ENCODE results near the gene CACNA1E.

The CACNA1E gene

GRCh38 chr1:181623850-181624249 lies 140.5 kb downstream of the CACNA1E start:
- in situ Hi-C loops (cut with MboI; ENCODE audit: low sequenced_read_pairs), result no loop called here

DNA sequence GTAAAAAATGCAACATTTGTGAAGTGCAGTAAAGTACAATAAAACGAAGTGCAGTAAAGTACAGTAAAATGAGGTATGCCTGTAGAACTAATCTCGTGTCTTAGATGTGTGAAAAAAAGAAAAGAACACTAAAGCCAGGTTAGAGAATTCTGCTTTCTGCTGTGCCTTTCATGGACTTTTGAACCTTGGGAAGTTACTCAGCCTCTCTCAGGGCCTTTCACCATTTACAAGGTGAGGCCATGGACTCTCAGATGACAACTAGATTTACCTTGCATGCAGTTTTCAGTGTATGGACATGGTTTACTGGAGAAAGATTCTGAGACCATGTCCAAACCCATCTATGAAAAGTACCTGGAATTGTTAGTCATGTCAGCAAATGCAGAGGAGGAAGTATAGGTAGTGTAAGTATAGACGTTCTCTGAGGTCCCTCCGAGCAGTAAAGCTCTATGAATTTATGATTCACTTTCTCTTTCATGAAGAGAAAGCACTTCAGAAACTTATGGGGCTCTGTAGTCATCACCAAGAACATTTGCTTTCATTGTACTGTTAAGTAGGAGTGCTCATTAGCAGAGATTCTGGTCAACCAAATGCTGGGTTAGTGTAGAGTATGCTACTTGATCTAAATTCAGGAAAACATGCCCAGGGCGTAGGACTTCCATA lies 143.1 kb downstream of the CACNA1E start:
- in situ Hi-C loops (cut with MboI; ENCODE audit: low sequenced_read_pairs), result no loop called here

DNA sequence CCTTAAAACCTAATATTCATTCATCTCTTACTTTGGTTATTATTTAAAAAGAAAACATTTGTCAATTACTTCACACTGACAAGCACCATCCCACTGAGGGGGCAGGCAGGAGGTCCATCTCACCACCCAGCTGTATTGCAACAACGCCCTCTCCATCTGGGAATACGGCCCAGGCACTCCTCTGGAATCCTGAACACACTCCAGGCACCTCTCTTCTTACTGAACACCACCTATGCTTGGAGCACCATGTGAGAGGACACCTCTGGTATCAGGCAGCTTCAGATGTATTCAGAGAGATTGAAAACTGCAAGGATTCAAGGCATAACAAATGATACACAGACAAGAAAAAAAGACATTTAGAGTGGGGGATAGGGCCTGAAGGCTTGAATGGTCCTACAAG lies 147.1 kb downstream of the CACNA1E start:
- in situ Hi-C loops (cut with MboI; ENCODE audit: low sequenced_read_pairs), result no loop called here

DNA sequence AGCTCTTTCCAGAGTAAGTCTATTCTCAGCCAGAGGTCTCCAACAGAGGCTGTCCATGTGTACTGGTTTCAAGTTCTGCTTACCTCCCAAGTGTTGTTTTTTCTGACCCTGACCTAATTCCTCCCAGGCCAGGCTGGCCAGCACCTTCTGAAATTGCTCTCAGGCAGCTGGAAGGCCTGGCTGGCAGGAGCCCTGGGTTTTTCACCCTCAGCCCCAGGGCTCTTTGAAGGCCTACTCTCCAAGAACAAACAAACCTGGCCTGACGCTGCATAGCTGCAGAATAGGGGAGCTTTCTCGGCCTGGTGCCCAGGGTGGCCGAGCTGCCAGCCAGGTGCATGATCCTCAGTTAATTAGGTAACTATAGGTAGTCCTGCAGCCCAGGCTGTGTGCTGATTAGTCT lies 147.5 kb downstream of the CACNA1E start:
- in situ Hi-C loops (cut with MboI; ENCODE audit: low sequenced_read_pairs), result no loop called here

DNA sequence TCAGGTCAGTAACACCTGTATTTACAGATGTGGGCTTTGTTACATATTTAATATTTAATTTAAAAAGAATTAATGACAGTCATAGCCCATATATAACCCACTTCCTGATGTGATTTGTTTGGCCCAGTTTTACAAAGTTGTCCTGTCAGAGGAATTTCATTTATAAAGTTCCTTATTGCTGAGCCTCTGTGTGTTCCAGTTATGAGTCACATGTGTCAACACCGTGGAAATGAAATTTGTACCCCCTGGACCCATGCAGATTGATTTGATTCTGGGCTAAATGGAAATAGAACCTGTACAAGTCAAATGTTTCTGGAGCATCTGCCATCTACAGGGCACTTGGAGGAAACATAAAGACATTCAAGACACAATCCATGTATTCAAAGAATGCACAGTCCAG lies 149.2 kb downstream of the CACNA1E start:
- in situ Hi-C loops (cut with MboI; ENCODE audit: low sequenced_read_pairs), result no loop called here

DNA sequence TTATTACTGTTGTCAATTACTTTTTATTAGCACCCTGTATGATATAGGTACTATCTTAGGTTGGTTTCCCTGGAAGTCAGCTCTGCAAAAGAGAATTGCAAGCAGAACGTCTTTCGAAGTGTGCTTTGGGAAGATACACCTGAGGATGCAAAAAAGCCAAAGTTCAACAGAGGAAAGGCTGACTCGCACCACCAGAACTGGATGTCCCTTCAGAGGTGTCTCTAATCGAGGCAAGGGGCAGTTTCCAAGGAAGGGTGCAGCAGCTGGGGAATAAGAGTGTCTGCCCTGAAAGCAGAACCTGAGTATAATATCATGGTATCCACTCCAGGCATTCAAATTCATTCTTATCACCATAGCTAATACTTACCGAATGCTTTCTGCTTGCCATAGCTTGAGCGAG lies 149.6 kb downstream of the CACNA1E start:
- in situ Hi-C loops (cut with MboI; ENCODE audit: low sequenced_read_pairs), result no loop called here

DNA sequence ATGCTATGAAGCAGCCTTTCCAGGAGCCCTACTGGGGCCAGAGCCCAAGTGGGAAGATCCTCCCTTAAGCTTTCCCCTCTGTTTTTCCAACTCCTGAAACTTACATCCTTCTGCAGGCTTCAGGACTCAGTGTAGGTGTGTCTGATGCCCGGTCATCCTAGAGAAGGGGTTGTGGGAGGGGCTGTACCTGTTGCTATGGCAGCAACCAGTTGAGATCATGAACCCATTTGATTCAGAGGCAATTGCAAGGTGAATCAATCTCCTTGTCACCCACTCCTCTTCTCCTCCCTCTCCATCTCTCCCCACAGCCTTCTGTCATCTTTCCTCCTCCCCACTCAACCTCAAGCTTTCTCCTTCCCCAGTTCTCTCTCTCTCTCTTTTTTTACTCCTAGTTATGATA lies 151.8 kb downstream of the CACNA1E start:
- in situ Hi-C loops (cut with MboI; ENCODE audit: low sequenced_read_pairs), result no loop called here

- in situ Hi-C loops (cut with MboI; ENCODE audit: low sequenced_read_pairs), result no loop called here
Measured at GRCh38 chr1:181637998-181638397, 154.7 kb downstream of the CACNA1E start.

GRCh38 chr1:181640956-181641355 lies 157.6 kb downstream of the CACNA1E start:
- in situ Hi-C loops (cut with MboI; ENCODE audit: low sequenced_read_pairs), result no loop called here

DNA sequence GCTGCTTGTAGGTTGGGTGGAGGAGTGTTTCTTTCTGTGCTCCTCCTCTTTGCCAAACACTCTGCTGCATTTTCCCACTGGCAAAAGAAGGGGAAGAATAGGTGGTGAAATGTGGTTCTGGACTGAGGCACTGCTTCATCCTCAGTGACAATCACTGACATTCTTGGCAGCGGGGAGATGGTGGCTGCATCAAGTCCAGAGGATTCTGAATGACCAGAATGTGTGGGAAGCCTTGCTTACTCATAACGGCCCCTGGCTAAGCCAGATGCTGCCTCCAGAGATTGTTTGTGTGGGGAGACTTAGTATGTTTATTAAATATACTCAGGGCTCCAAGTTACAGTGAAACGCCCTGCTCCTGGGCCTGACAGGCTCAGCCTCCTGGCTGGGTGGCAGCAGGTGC lies 160.3 kb downstream of the CACNA1E start:
- in situ Hi-C loops (cut with MboI; ENCODE audit: low sequenced_read_pairs), result no loop called here

DNA sequence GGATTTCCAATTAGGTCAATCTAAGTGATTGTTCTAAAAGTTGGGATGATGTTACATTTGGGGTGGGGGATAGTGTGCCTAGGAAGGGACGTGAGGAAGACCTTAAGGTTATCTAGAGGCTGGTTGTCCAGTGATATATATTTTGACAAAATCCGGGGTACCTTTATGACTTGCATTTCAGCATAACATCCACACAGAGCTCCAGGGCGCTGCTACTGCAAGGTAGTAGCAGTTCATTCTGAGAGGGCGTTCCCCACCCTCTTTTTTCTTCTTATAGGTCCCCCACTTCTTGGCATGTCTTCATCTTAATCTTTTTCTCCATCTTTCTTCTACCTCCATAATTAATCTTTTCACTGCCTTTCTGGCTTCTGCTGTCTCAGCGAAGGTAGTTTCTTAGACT lies 161.9 kb downstream of the CACNA1E start:
- in situ Hi-C loops (cut with MboI; ENCODE audit: low sequenced_read_pairs), result no loop called here

DNA sequence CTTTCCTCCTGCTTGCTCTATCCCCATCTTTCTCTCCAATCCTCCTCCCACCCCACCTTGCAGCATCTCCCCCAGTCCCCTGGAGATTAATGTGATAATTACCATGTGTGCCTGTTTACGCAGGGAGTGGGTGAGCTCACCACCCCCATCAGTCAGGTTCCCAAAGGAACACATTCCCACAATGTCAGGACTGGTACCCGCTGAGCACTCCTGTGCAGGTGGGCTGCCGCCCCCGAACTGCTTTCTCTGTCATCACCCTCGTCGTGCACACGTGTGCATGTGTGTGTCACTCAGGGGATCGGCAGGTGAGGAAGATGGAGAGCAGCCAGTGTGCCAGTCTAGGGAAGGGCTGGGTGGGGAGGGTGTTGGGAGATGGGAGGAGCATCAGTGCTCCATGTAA lies 163.4 kb downstream of the CACNA1E start:
- in situ Hi-C loops (cut with MboI; ENCODE audit: low sequenced_read_pairs), result no loop called here

DNA sequence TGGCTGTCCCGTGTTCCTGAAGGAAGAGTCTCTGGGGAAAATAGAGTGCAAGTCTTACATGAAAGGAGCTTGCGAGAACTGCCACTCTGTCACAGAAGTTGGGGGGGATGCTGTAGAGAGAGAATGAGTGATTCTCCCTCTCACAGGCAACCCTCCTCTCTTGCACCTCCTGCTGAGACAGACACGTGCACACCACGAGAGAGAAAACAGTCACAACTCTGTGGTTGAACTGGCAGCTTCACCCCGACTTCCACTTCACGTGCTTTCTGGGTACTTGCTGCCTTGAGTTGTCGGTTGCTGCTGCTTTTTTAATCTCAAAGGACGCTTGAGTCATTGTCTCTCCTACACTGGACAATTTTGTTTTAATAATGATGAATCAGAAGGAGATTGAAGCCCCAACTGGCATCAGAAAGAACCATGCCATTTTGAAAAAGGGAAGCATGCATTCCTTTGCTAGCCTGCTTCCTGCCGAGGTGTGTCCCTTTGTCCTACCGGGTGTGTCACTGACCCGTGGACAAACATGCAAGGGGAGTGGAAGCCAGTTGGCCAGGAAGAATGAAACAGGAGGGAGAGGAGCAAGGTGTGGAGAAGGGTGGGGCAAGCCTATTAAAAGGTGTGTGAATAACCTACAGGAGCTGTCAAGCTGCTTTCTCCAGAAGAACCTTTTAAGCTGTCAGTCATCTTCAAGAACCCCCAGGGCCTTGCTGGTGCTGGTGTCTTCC lies 164.2 kb downstream of the CACNA1E start:
- in situ Hi-C loops (cut with MboI; ENCODE audit: low sequenced_read_pairs), result no loop called here

DNA sequence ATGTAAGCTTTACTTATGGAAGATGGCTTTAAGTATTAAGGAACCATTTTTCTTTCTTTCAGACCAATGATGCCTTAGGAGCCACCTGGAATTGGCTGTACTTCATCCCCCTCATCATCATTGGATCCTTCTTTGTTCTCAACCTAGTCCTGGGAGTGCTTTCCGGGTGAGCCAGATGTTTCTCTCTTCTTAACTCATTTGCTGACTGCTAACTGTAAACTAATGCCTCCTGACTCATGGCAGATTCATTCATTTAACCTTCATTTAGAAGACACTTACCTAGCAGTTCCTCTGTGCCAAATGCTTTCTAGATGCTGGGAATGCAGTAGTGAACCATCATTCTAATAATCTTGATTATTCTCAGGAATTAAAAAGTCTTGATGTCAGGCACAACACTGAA lies 168.0 kb downstream of the CACNA1E start:
- in situ Hi-C loops (cut with MboI; ENCODE audit: low sequenced_read_pairs), result no loop called here

- in situ Hi-C loops (cut with MboI; ENCODE audit: low sequenced_read_pairs), result no loop called here
Measured at GRCh38 chr1:181655756-181656155, 172.4 kb downstream of the CACNA1E start.

GRCh38 chr1:181656491-181656890 lies 173.2 kb downstream of the CACNA1E start:
- in situ Hi-C loops (cut with MboI; ENCODE audit: low sequenced_read_pairs), result no loop called here

DNA sequence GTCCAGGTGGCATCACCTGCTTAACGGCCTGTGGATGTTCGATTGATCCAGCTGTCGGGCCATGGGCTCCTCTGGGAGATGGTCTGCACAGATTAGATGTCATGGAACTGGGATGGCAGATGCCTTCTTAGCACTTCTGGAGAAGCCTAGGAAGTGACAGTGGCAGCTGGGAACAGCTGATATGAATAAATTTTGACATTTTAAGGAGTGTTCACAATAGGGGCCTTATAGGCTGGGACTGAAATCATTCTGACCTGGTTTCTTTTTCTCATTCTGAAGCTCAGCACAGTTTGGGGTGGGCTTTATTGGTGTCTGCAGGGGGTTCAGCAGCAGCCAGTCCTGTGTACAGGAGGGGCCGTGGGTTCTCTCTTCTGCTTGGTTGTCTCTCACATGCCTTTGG lies 175.3 kb downstream of the CACNA1E start:
- in situ Hi-C loops (cut with MboI; ENCODE audit: low sequenced_read_pairs), result no loop called here

DNA sequence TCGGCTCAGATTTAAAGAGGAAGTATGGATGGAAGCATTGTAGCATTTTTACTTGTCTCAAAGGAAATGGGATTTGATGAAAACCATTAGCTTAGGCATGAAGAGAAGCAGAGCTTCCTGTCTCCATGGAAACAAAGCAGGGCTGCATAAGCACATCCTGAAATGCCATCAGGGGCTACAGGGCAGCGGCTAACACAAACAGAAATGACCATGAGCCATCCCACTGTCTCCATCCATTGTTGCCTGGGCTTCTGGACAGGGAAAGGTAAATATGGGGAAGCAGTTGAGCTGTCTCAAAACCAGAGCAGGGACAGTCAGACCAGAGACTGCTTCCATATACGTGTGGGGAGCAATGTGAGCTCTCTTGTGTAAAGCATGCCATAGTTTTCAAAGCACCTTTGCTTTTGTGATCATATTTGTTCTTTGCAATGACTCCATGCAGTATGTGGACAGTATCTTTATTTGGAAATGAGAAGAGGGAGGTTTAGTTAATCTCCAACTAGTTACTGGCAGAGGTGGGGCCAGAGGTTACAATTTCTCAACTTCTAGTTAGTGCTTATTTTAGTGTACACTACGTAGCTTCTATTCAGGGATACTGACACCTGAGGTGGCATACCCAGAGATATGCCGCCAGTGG lies 176.1 kb downstream of the CACNA1E start:
- in situ Hi-C loops (cut with MboI; ENCODE audit: low sequenced_read_pairs), result no loop called here

DNA sequence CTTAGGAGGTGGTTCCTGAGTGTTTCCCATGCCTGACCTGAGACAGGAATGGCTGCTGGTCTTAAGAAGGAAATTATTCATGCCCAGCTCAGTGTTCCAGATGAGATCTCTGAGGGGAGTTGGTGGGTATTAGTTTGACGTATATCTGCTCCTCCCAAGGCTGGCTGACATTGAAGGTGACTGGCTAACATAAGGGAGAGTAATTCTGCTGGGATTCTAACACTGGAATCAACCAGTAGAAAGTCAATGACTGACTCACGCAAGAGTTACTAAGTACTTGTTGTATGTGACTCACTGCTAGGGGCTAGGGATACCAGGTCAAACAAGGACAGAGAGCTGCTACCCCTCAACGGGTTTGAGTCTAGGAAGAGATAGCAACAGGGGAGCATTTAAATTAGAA lies 177.3 kb downstream of the CACNA1E start:
- in situ Hi-C loops (cut with MboI; ENCODE audit: low sequenced_read_pairs), result no loop called here

DNA sequence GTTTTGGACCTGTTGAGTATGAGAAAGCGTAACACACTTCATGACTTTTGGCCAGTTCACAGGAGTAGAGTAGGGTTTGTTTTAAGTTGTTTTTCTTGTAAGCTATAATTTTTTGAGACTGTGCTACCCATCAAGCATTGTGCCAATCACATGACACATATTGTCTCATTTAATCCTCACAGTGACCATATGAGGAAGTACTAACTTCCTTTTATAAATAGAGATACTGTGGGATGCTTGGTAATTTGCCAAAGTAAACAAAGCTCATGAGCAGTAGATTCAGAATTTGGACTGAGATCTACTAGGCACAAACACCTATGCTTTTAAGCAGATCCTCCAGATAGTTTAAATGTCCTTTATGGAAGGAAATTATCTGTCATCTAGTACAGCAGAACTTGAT lies 178.3 kb downstream of the CACNA1E start:
- in situ Hi-C loops (cut with MboI; ENCODE audit: low sequenced_read_pairs), result no loop called here

DNA sequence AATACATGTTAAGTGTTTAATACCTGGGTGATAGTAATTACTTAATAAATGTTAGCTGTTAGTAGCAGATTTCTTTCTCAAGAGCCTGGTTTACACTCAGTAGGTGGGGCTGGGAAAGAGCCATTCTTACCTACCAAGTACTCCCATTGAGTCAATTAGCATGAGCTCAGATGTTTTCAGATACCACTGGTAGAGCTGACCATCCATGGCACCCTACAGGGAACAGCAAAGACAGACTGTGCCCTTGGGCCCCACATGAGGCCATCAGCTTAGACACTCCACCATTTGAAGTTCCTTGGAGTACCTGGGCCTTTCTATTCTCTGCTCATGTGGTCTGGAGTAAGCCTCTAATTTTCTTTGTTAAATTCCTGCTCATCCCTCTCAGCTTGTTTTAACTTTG lies 179.3 kb downstream of the CACNA1E start:
- in situ Hi-C loops (cut with MboI; ENCODE audit: low sequenced_read_pairs), result no loop called here

DNA sequence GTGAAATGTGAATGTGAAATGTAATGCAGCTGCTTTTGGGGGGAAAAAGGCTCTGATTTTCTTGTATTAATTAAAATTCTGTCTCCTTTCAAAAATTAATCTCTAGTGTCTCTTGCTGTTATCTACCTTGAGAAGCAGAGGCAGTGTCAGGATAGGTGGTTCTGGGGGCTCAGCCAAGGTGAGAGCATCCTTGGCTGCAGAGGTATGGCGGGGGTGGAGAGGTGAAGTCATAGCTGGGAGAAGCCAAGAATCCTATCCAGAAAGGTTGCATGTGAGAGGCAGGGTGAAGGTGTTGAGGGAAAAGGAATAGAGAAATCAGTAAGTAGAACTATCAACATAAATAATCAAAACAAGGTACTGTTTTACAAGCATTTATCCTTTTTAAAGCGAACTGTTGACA lies 181.2 kb downstream of the CACNA1E start:
- in situ Hi-C loops (cut with MboI; ENCODE audit: low sequenced_read_pairs), result no loop called here
